ENCODE data around the gene RNF224. TPM values are rescaled to one million over a fixed set of nuclear protein-coding genes. Genes with fewer than 3 reads are reported as not detected.
A peak's percentile ranks its signal among the peaks of the same experiment; 100 is the strongest.

The RNF224 gene
- total and polyA plus RNA-seq, 2 of the 13 experiments (the other 11 are each of a cell fraction or from before 2014, with no cell fraction given), result 0.09 TPM; not detected in 1

GRCh38 chr9:137201205-137201868 is 26.0 kb upstream of the RNF224 start (continued):
- TF ChIP-seq, protein P1, sequence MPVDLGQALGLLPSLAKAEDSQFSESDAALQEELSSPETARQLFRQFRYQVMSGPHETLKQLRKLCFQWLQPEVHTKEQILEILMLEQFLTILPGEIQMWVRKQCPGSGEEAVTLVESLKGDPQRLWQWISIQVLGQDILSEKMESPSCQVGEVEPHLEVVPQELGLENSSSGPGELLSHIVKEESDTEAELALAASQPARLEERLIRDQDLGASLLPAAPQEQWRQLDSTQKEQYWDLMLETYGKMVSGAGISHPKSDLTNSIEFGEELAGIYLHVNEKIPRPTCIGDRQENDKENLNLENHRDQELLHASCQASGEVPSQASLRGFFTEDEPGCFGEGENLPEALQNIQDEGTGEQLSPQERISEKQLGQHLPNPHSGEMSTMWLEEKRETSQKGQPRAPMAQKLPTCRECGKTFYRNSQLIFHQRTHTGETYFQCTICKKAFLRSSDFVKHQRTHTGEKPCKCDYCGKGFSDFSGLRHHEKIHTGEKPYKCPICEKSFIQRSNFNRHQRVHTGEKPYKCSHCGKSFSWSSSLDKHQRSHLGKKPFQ (CRISPR knock-in tag; IDR thresholded peaks at IDR 0.05; ENCODE audit: insufficient replicate concordance), result no peak
- TF ChIP-seq ZNF34 (CRISPR knock-in tag; IDR thresholded peaks at IDR 0.05; ENCODE audit: borderline replicate concordance) (0 out of 2 replicates have a peak, but pooled peaks have one; percentile 20), ZNF782 (CRISPR knock-in tag; IDR thresholded peaks at IDR 0.05; ENCODE audit: borderline replicate concordance) (0 out of 2 replicates have a peak, but pooled peaks have one; percentile 67), NFRKB (IDR thresholded peaks at IDR 0.05) (no peak), FOXA1 (IDR thresholded peaks at IDR 0.05) (no peak), FOXA1 (CRISPR knock-in tag; IDR thresholded peaks at IDR 0.05) (0 out of 2 replicates have a peak, but pooled peaks have one; percentile 0), PRDM10 (CRISPR knock-in tag; IDR thresholded peaks at IDR 0.05; ENCODE audit: low read depth) (peak; percentile 11), ZNF589 (CRISPR knock-in tag; conservative IDR thresholded peaks at IDR 0.05) (0 out of 2 replicates have a peak, but pooled peaks have one; percentile 4), MEF2D (CRISPR knock-in tag; IDR thresholded peaks at IDR 0.05) (peak; percentile 3; the same call in 1 of the 2 replicates), AGO2 (optimal IDR thresholded peaks at IDR 0.05; ENCODE audit: low read depth, low read length) (peak; percentile 48), STAG1 (CRISPR knock-in tag; IDR thresholded peaks at IDR 0.05) (no peak), RAD21 (CRISPR knock-in tag; IDR thresholded peaks at IDR 0.05) (peak; percentile 49; the same call in 1 of the 2 replicates), HMGA1 (CRISPR knock-in tag; conservative IDR thresholded peaks at IDR 0.05) (no peak), ZNF552 (CRISPR knock-in tag; IDR thresholded peaks at IDR 0.05; ENCODE audit: borderline replicate concordance) (no peak), TSC22D2 (CRISPR knock-in tag; IDR thresholded peaks at IDR 0.05; ENCODE audit: borderline replicate concordance) (no peak)
